Mesothelial cell of epicardium (in vitro differentiated cells): ENCODE results near the gene MARCOL. TPM values are rescaled to one million over a fixed set of nuclear protein-coding genes. Genes with fewer than 3 reads are reported as not detected.

ENCODE experiments used
- DNase-seq, 2 experiments: peaks; one replicate each; pipeline ENCODE4 v3.0.0; 2021; ENCODE audit warnings: low spot score in 2 of 2; ENCODE audit not compliant: unreplicated experiment in 2 of 2
- H3K27ac Mint-ChIP-seq: 2 replicates; pipeline ENCODE4 v1.8.0; 2021; ENCODE audit warnings: mixed read lengths
- H3K27me3 Mint-ChIP-seq: 2 replicates; pipeline ENCODE4 v1.8.0; 2021; ENCODE audit warnings: low read depth, mixed read lengths
- H3K36me3 Mint-ChIP-seq: 2 replicates; pipeline ENCODE4 v1.8.0; 2021; ENCODE audit warnings: mixed read lengths
- H3K4me1 Mint-ChIP-seq: 2 replicates; pipeline ENCODE4 v1.8.0; 2021; ENCODE audit warnings: mixed read lengths
- H3K4me3 Mint-ChIP-seq: 2 replicates; pipeline ENCODE4 v1.8.0; 2021; ENCODE audit warnings: mild to moderate bottlenecking, moderate library complexity, mixed read lengths
- H3K9me3 Mint-ChIP-seq: 2 replicates; pipeline ENCODE4 v1.8.0; 2021; ENCODE audit warnings: mixed read lengths
- total RNA-seq: library from RNA; stranded (reverse); gene quantifications from 3 replicates; pipeline ENCODE4 v1.2.1, GENCODE V29; 2021
- TF ChIP-seq, protein P1 (sequence below): fragments of 200-600 bp; sonication (generic); IDR thresholded peaks from one replicate; pipeline ENCODE4 v1.5.0; 2021; ENCODE audit warnings: antibody characterized with exemption; ENCODE audit not compliant: unreplicated experiment

The MARCOL gene, protein sequence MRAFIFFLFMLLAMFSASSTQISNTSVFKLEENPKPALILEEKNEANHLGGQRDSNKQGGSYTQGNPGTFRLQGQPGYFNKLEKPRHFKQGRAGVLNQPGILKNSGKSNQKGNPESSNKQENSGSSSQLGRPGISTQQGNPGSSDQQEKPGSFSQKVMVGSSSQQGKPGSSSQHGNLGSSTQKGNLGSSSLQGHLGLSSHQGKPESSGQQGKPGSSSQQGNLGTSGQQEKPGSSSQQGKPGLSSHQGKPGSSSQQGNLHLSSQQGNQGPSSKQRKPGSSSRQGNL
- total RNA-seq: 0.18 TPM in 1 of 3 replicates, not detected in the others

DNA sequence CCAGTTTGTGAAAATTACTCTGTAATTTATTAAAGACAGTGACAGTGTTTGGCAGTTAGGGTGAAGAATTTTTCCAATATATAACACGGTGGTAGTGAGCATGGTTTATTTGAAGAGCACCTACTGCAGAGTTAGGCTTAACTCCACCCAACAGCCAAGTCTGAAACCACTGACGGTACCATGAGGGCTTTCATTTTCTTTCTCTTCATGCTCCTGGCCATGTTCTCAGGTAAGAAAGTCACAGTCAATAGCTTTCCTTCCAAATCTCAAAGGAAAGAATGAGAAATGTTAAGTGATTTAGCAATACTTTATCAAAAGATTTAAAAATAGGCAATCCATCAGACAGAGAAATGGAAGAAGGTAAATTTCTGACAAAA lies at the start of gene MARCOL:
Gene MARCOL (plus strand): TSS at position 108 of the 377 bp plus-strand sequence. CDS start 73 bp downstream, at position 181.
- no peak for DNase-seq
- Mint-ChIP-seq H3K36me3 (no peaks in the 10 kb centered on the region), H3K4me3 (no peak within 1 kb of the TSS), H3K27ac (peak within 1 kb of the TSS; percentile 65), H3K27me3 (peaks cover 28% of the 10 kb centered on the region), H3K9me3 (peaks cover 5% of the 10 kb centered on the region), H3K4me1 (peaks cover 19% of the 10 kb centered on the region)
- TF ChIP-seq, protein P1, sequence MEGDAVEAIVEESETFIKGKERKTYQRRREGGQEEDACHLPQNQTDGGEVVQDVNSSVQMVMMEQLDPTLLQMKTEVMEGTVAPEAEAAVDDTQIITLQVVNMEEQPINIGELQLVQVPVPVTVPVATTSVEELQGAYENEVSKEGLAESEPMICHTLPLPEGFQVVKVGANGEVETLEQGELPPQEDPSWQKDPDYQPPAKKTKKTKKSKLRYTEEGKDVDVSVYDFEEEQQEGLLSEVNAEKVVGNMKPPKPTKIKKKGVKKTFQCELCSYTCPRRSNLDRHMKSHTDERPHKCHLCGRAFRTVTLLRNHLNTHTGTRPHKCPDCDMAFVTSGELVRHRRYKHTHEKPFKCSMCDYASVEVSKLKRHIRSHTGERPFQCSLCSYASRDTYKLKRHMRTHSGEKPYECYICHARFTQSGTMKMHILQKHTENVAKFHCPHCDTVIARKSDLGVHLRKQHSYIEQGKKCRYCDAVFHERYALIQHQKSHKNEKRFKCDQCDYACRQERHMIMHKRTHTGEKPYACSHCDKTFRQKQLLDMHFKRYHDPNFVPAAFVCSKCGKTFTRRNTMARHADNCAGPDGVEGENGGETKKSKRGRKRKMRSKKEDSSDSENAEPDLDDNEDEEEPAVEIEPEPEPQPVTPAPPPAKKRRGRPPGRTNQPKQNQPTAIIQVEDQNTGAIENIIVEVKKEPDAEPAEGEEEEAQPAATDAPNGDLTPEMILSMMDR: no peak

DNA sequence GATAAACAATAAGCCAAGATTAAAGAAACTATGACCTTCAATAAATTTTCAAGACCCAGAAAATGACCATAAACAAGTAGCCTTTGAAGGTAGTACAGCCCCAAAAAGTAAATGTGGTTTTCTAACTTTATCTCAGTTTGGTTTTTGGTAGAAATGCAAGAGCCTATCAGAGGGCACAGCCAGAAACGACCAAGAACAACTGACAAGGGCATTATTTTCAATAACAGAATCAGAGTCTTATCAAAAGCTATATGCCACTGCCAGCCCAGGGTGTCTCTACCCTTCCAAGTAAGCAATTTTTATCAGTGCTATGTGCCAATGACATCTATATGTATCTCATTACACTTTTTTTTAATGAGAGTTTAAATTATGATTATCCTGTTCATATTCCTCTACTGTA lies 47.3 kb upstream of the MARCOL start:
- Mint-ChIP-seq H3K4me1 (peaks cover 11% of the 10 kb centered on the region), H3K36me3 (no peaks in the 10 kb centered on the region), H3K9me3 (no peaks in the 10 kb centered on the region), H3K4me3 (no peak overlapping the region), H3K27ac (no peak overlapping the region), H3K27me3 (peaks cover 20% of the 10 kb centered on the region)
- TF ChIP-seq, protein P1: no peak
- DNase-seq: no peak

DNA sequence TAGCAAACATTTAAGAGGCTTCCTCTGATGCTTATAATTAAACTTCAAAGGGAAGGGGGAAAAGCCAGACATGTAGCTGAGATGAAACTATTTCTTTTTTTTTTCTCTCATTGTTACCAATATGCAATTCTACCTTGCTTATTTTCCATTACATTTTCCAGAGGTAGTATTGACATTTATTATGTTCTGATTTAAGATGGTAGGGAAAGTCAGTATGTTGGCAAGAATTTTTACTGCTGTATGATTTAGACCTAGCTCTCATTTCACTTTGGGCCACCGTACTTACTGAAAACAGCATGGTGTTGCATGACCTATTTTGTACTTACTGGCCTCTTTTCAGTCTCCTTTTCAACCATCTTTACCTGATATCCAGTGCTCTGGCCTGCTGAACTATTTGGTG lies 45.1 kb upstream of the MARCOL start:
- no peaks in the 10 kb centered on the region for H3K9me3 Mint-ChIP-seq
- peaks cover 15% of the 10 kb centered on the region for H3K27me3 Mint-ChIP-seq
- H3K36me3 Mint-ChIP-seq: no peaks in the 10 kb centered on the region
- DNase-seq: no peak
- peak overlapping the region; percentile 44 for H3K27ac Mint-ChIP-seq
- H3K4me1 Mint-ChIP-seq: peaks cover 11% of the 10 kb centered on the region
- TF ChIP-seq, protein P1: no peak
- H3K4me3 Mint-ChIP-seq: no peak overlapping the region

DNA sequence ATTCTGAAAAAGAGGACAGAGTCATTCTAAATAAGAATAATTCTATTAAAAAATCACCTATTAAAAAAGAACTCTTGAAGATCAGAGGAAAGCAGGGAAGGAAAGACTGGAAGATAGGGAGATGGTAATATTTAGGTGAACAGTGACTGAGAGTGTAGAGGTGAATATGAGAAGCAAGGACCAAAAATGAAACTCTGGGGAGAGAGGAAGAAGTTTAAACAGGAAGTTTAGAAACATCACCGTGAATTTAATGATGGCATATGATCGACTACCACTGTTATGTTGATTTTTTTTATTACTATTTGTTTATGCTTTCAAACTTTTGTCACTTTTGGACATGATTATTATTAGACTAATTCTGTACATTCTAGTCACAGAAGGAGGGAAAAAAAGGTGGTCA lies 37.2 kb upstream of the MARCOL start:
- no peak for DNase-seq
- H3K4me1 Mint-ChIP-seq: no peaks in the 10 kb centered on the region
- no peaks in the 10 kb centered on the region for H3K36me3 Mint-ChIP-seq
- H3K27ac Mint-ChIP-seq: no peak overlapping the region
- H3K4me3 Mint-ChIP-seq: no peak overlapping the region
- peaks cover 10% of the 10 kb centered on the region for H3K27me3 Mint-ChIP-seq
- TF ChIP-seq, protein P1: no peak
- no peaks in the 10 kb centered on the region for H3K9me3 Mint-ChIP-seq

DNA sequence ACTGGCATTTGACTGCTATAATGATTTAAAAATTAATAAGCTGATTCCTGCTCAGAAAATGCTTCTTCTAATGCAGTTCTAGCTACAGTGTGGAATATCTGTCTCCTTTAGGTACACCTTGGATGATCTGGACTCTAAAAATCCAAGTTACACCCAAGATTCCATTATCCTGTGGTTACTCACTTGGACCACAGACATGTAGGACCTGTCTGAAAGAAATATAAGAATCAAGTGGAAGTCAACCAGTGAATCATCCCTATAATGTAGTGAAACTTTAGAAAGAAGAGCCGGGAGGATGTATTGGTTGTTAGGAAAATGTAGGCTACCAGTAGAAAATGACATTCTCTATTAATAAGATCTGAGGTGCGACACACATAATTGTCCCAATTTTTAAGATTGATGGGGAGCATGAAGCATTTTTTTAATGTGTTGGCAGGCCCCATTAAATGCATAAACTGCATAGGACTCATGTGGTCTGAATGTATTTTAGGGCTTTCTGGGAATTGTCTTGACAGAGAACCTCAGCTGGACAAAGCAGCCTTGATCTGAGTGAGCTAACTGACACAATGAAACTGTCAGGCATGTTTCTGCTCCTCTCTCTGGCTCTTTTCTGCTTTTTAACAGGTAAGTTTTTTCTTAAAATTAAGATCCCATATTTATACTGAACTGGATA lies 35.7 kb upstream of the MARCOL start, which contains the start of gene SPINK6:
Gene SPINK6 (plus strand): TSS at position 512 of the 673 bp plus-strand sequence. CDS start 55 bp downstream, at position 567.
- Mint-ChIP-seq H3K9me3 (no peaks in the 10 kb centered on the region), H3K27ac (no peak within 1 kb of the TSS), H3K27me3 (peaks cover 10% of the 10 kb centered on the region), H3K4me3 (no peak within 1 kb of the TSS), H3K36me3 (no peaks in the 10 kb centered on the region), H3K4me1 (no peaks in the 10 kb centered on the region)
- TF ChIP-seq, protein P1: no peak
- no peak for DNase-seq
